ENCODE data around the gene ZNF438.

GRCh38 chr10:30980951-30981616 lies 50.6 kb downstream of the ZNF438 start:
- no peak for TF ChIP-seq CTCF (IDR thresholded peaks at IDR 0.05)
- TF ChIP-seq POLR2A (IDR thresholded peaks at IDR 0.05): no peak

All from prostate gland (tissue), 2 donors.